GOT3 (cell line): Measurements from ENCODE around the gene DSCAM.

Experiments used
- DNase-seq: peaks from one replicate; lab custom pipeline; 2025; ENCODE audit warnings: mixed read lengths; lab: John Stamatoyannopoulos, UW

DSCAM gene

DNA sequence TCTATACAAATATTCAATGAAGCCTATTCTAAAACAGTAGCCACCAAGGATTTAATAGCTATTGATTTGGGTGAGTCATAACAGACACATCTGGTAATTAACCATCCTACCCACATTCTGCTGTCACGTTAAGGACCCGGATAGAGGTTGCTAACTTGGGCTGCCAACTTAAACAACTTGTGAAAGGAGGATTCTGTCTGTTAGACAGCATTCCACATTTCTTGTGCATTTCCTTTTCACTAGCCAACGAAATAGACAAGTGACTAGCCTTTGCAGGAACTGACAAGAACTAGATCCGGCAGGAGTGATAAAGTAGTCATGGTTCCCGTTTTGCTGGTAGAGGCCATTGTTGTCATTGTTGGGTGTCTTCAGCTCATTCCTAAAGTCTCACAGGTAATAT is 9.5 kb downstream of the DSCAM start:
- DNase-seq, result no peak

DNA sequence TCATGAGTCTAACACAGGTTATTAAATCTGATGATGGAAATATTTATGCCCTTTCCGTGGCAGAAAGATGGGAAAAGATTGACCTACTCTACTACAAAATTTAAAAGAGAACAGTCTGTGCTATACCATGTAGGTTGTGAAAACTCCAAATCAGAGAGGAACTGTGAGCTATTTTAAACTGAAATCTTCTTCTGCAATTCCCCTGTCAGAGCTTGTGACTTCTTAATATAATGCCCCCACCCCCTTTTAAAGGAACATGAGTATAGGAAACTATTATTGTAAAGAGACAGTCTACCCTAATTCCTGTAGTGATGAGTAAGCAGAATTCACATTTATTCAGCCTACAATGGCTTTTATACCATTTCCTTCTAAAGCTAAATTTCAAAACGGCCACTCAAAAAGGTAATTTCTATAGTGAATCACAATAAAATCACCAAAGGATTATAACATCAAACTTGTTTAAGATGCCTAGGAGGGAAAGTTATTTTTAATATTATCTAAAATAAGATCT is 11.7 kb downstream of the DSCAM start:
- DNase-seq, result no peak

DNA sequence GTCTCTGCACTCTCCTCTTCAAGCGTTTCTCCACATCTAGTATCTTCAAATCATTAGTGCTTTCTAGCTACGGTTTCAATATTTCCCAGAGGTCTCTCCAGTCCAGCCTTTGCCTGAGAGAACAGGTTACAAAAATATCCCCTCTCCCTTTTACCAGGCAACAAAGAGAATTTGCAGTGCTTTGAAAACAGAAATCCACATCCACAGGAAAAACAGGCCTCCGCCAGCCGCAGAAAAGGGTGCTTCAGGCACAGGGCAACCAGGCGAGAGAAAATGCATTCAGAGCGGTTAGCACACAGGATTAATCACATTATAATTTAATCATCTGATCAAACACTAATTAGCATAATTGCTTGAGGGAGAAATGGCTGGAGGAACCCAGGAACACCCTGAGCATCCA is 13.8 kb downstream of the DSCAM start:
- no peak for DNase-seq

DNA sequence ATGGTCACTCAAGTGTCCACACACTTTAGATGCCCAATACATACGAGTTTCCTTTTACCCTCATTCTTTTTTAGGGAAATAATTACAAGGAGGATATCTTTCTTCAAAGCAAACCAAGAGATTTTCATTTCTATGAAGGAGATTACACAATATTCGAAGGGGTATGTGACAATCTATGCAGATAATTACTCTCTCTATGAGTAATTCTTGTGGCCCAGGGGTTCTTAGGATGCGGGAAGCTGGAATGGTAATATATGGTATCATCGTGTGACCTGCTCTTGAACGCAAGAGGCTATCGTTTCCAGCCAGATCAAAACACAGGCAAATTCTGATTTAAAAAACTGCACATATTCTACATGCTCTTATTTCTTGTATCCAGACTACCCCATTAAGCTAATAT is 14.6 kb downstream of the DSCAM start:
- DNase-seq, result no peak

DNA sequence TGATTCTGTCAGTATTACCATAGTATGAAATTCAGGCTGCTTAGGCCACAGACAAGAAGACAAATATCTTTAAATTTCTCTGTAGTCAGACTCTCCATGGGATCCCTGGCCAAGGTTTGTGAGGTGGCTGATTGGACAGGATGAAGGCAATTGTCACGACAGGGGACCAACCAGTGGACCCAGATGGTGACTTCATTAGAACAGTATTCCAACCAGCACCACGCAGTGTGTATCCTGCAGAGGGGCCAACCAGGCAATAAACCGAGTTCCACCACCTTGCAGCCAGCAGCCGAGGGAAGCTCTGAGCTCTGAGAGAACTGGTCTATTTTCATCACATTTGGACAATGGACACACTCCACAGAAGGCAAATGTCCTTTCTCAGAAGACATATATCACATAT is 16.1 kb downstream of the DSCAM start:
- no peak for DNase-seq

DNA sequence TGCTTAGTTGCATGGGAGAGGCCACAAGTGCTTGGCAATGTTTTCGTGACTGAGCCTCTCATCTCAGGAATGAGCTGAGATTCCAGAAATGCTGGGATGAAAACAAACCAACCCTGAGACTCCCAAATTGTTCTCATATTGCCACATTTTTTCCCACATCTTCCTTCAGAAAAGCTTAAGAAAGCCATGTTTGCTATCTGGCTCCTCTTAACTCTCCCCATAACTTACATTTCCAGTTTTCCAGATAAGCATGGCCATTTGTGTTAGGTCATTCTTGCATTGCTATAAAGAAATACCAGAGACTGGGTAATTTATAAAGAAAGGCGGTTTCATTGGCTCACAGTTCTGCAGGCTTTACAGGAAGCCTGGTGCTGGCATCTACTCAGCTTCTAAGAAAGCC is 17.2 kb downstream of the DSCAM start:
- no peak for DNase-seq

DNA sequence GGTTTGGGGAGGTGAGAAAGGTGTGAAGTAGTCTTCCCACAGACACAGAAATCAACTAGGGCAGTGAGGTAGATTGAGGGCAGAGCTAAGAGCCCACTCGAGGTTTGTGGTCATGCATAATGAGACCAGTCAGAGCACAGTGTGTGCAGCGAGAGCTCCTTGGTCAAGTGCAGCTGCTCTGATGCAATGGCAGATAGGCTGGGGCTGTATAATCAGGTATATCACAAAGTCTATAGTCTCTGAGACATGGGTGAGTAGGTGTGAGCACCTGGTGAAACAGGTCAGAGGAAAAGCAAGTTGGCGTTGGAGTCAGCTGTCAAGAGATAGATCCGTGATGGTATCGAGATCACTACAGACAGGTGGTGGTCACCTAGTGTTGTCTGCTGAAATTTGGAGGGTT is 17.6 kb downstream of the DSCAM start:
- no peak for DNase-seq

DNA sequence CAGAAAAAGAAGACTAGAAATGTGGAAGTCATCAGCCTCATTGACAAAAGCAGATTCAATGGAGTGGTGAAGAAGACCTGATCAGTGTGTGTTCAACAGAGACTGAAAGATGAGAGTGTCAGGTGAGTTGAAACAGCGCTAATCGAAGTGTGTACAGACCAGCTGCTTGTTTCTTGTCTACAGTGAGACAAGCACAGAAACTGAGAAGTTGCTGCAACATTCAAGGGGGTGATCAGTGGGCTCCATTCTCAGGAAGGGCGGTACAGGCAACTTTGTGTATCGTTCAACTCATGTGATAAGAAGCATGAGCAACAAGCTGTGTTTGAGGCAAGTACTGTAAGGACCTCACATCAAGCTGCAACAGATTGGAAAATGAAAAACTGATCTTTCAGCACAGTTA is 19.4 kb downstream of the DSCAM start:
- no peak for DNase-seq

DNA sequence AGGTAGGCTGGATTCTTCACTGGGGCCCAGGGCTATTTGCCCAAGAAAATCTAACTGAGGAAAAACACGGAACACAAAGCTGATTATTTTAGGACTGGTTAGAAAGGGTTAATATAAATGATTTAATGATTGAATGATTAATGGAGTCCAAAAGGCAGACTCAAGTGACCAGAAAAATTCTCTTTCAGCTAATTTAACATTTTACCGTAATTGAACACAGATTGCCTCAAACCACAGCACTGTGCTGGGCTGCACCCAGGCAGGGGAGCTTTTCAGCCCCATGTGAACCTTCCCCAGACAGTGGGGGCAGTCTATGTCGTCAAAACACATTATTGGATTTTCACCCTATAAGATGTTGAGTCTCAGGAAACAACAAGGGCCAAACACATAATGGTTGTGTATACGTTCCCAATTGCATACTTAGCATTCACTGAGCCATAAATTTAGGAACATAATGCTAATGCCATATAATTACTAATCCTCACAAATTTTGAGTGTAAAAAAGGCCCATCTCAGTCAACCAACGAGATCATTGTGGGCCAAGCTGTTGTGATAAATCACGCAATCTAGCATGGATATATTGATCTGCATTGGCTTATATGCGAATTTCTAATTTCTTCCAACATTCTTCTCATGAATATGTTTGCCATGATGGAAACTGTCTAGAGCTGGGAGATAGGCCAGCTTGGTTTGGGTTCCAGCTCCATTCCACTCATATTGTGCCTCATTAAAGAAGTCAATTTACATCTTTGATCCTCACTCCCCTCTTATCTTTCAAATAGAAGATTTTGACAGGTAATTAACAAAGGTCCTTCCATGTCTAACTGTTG is 27.7 kb downstream of the DSCAM start:
- DNase-seq, result no peak

DNA sequence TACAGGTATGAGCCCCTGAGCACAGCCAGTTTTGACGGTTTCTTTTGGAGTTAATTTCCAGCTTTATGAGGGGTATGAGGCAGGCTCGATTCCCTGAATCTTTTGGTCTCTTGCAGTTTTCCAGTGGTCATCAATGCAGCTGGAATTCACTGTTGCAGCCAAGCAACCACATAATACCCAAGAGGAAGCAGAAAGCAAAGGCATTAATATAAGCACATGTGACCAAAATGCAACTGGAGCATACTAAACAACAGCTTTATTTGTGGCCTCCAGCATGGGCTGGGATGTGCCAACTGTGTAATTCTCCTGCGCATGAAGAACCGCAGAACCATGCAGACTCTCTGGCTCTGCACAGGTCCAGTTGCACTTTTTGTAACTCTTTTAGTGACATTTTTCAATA is 33.0 kb downstream of the DSCAM start:
- DNase-seq, result no peak

DNA sequence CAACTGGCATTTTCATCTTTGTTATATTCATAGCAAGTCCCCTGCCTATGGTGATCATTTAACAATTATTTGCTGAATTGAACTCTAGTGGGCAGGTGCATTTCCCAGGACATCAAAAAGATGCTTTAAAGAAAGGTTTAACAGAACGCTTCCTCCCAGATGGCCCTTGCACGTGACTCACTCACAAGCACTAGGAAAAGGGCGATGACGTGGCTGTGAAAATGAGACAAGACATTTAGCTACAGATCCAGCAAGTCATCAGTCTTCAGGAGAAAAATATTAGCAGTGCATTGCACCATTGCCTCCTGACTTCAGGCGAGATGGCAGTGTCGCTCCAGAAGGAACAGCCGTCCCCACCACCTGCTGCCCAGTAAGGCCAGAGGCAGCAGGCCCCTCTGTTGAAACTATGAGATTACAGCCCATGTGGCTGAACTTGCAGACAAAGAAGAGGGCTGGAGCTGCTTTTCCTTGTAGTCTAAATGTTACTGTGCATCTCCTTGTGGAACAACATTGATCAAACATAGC is 37.2 kb downstream of the DSCAM start:
- DNase-seq, result no peak

DNA sequence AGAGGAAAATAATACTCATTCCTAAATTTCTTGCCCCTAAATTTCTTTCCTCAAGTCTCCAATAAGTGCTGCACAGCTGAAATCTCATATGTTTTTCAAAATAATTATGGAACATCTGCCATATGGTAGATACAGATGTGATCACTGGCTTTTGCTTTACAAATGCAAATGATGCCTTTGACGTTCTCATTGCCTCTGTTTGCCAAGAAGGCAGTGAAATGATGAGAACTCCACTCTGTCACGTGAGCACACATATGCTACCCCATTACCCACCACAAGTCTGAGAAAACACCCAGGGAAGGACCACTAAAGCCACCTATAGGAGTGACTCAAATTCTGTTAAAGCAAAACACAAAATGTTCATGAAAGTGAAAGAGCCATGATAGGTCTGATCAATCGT is 43.9 kb downstream of the DSCAM start:
- DNase-seq, result no peak

DNA sequence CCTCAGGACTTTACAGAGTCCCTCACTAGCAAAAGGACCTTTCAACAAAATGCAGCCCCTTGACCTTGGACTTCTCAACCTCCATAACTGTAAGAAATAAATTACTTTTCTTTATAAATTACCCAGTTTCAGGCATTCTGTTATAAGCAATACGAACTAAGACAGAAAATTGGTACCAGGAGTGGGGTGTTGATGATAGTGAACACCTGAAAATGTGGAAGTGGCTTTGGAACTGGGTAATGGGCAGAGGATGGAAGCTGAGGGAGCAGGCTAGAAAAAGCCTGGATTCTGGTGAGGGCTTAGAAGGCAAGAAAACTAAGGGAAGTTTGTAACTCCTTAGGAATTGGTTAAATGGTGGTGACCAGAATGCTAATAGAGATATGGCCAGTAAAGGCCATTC is 46.8 kb downstream of the DSCAM start:
- no peak for DNase-seq

DNA sequence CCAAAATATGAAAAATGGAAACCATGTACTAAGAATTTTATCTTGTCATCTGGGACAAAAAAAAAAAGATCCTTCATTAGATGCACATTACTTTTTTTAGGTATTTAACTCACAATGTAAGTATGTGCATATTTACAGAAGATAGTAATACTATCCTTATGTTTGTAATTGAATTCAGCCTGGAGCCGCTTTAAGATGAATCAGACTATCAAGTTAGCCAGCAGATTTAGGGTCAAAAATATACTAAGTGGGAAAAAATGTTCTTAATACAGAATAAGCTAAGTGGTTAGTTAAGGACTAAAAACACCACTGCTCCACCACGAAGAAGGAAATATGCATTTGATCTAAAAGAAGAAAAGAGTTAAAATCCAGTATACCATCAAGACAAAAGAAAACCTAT is 49.1 kb downstream of the DSCAM start:
- no peak for DNase-seq

DNA sequence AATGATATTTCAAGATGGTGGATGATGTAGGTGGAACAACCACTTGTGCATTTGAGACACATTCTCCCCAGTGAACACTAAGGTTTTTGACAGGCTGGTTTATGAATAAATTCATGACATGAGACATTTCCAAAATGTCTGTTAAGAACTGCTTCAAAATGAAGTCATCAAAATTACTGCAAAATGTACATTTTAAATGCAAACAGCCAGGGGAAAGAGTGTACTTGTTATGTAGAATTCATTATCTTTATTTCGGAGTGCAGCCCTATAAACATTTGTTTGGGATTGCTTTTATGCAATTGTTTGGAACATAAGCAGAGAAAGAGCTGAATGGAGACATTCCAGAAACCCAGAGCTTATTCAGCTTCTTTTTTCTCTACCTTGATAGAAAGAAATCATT is 49.5 kb downstream of the DSCAM start:
- DNase-seq, result no peak

DNA sequence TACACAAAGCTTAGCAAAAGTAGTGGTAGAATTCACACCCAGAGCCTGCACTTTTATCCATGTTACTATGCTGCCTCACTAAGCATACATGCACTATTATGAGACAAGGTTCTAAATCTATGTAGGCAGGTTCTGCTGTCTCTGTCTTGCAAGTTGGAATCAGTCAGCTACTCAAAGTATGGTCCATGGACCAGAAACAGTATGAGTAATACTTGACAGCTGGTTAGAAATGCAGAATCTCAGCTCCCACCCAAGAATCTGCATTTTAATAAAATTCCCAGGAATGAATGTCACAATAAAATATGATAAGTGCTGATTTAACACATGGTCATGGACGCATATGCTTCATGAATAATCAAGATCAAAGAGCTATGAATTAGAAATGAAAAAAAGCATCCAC is 50.5 kb downstream of the DSCAM start:
- no peak for DNase-seq

DNA sequence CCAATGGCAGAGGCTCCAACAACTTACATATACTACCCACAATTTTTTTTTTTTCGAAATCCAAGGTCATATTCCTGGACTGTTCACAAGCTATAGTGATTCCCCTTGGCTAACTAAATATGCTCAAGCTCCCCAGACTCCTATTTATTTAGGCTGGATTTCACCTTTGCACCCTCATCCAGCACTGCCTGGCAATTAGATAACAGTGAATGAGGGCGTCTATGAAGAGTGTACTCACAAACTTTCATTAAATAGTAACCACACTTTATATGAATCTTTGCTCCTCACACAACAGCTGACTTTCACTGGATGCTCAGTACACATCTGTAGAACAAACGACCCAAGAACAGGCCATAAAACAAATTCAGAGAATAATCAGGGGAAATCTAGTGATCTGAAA is 51.6 kb downstream of the DSCAM start:
- DNase-seq, result no peak

DNA sequence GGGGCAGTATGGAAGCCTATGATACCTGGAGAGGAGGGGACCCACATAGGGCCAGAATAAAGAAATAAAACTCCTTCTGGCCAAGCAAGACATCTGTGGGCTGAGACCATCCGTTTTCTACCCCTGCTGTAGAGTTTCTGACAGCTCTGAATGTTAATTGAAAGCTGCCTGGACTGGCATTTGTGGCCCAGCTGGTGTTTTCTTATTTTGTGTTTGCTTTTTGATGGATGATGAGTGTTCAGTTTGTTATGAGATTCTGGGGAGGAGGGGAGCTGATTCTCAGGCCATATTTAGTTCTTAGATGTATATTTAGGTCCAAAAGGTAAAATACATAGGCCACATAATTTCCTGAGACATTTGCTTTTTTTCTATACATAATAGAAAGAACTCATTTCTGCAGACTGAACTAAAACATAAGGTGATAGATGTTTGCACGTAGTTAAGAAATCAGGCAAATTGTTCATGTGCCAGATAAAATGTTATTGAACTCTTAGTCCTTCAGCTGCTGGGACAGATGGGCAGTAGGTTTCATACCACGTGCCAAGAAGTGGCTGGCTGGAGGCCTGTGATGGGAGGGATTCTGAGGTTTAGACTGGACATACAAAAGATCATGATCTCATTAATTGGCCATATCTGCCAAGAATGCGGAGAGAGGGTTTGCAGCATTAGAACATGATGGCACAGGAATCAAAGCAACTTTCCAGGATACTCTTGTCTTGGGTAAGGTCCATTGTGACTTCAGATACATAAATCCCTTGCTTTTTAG is 54.1 kb downstream of the DSCAM start:
- DNase-seq, result no peak

DNA sequence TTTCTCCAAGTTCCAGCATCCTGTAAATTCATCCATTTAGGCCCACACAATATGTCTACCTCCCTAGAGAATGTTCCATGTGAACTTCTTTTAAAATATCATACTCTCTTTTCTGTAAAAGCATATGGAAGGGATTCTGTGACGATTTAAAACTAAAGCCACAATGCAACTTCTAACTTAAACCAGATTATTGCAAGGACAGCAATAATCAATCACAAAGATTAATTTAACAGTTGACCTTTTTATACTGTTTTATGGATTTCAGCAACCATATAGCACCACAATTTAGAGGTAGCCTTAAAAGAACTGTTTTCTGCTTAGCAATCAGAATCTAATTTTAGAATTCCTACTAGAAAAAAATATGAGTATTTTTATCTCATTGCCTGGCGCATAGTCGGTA is 58.3 kb downstream of the DSCAM start:
- DNase-seq, result no peak

DNA sequence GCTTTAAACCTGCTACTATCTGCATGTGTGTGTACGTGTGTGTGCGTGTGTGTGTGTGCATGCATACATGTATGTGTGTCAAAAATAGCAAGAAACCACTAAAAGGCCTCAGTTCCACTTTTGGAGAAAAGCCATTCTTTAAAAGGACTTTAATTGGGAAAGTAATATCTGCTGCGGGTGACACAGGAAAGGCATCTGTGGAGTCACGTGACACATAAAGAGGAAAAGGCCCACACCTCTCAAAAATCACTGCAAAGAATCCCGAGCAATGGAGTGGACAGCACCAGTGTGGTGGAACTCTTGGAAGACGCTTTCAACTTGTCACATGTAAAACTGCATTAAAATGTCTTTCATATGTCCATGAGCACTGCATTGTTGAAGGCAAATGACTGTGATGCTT is 63.6 kb downstream of the DSCAM start:
- no peak for DNase-seq

DNA sequence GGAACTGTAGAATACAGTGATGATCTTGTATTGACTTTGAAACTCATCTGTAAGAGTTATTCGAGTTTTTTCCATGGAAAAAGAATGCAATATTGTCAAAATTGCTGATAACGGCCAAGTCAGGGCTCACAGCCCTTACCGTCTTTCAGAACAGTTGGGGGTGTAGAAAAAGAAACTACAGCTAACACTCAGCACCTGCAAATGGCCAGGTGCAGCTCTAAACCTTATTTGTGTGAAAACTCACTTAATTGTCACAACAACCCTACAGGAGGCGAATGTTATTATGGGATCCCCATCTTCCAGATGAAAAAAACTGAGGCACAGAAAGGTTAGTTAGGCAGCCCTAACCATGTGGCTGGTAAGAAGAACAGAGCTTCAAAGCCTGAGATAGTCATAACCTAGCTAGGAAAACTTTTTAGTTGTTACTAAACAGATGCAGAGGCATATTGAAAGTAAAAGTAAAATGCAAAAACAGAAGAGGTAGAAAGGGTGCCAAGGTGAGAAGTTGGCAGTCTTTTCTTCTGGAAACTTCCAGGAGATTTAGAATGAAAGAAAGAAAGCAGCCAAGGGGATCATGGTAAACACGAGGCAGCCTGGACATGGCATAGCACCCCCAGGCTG is 76.4 kb downstream of the DSCAM start:
- DNase-seq, result no peak

DNA sequence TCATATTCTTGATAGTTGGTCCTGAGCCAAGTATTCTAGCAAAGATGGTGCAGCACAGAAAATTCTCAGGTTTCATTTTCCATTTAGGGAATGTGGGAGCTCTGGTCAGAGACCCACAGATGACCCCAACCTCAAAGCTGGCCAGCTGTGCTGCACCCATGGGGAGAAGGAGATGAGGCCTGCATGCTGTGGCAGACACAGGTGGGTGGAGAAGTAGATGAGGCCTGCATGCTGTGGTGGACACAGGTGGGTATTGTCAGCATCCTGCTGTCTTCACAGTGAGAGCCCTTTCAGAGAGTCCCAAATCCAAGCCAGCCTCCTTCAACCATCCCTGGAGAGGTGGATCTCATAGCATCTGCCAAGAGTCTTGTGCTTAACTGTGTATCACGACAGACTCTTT is 77.7 kb downstream of the DSCAM start:
- DNase-seq, result no peak

DNA sequence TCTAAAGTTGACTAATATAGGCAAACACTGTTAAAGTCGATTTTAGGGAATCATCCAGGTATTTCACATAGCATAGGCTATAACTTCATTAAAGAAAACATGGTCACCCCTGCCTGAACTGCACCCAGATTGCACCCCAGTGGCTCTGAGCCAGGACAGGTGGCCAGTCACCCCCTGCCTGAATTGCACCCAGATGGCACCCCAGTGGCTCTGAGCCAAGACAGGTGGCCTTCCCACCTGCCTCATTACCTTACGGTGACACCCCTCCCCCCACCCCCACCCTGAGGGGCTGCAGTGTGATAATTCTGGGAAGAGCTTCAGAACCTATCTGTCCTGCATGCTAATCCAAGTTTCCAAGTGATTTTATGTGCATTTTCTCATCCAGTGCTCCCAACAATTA is 78.9 kb downstream of the DSCAM start:
- no peak for DNase-seq
